K562 (cell line): Measurements from ENCODE around the gene CEMP1. TPM values are rescaled to one million over a fixed set of nuclear protein-coding genes. Genes with fewer than 3 reads are reported as not detected.

Experiments
- EP300 ChIP-seq: IDR thresholded peaks from 2 replicates; pipeline ENCODE4 v1.6.1; 2012; ENCODE audit warnings: low read length, improper control_type of control experiment
- KLF1 ChIP-seq: fragments of 450-650 bp; IDR thresholded peaks from 2 replicates; pipeline ENCODE4 v1.6.1; 2016; ENCODE audit warnings: missing genetic modification characterization, missing compliant biosample characterization
- MBD2 ChIP-seq: sonication (generic); IDR thresholded peaks from 2 replicates; pipeline ENCODE4 v1.6.1; 2016; ENCODE audit warnings: low read depth, borderline replicate concordance
- NFYB ChIP-seq: IDR thresholded peaks from 2 replicates; pipeline ENCODE4 v1.6.1; 2011; ENCODE audit warnings: mild to moderate bottlenecking, moderate library complexity; ENCODE audit not compliant: insufficient read length; ENCODE audit errors: extremely low read depth
- NONO ChIP-seq, 2 experiments: fragments of 200-400 bp in 1 of 2; fragments of 450-650 bp in 1 of 2; formaldehyde crosslinking in 1 of 2; IDR thresholded peaks; 2 replicates each; pipeline ENCODE4 v1.6.1; 2017; ENCODE audit warnings: low read depth in 2 of 2, mild to moderate bottlenecking in 2 of 2, moderate library complexity in 2 of 2, low read length in 1 of 2
- NR1H2 ChIP-seq: sonication (generic); formaldehyde crosslinking; IDR thresholded peaks from 2 replicates; pipeline ENCODE4 v1.4.0; 2020; ENCODE audit warnings: mild to moderate bottlenecking, missing genetic modification reagents
- NUFIP1 ChIP-seq: fragments of 450-650 bp; IDR thresholded peaks from 2 replicates; pipeline ENCODE4 v1.6.1; 2018; ENCODE audit not compliant: partially characterized antibody
- POLR2A ChIP-seq: fragments of 450-650 bp; conservative IDR thresholded peaks from 2 replicates; pipeline ENCODE4 v1.6.1; 2016
- RAD51 ChIP-seq: fragments of 450-650 bp; IDR thresholded peaks from 2 replicates; pipeline ENCODE4 v1.7.1; 2016; ENCODE audit warnings: low read depth, mild to moderate bottlenecking, borderline replicate concordance
- SIN3A ChIP-seq, 2 experiments: fragments of 150-350 bp in 1 of 2; IDR thresholded peaks; 2 replicates each; pipeline ENCODE4 v1.6.1; 2011 to 2016; ENCODE audit warnings: borderline replicate concordance in 2 of 2, low read depth in 2 of 2, low read length in 2 of 2, mild to moderate bottlenecking in 2 of 2, moderate library complexity in 2 of 2; ENCODE audit not compliant: control insufficient read depth in 1 of 2
- SMARCA5 ChIP-seq: fragments of 450-650 bp; IDR thresholded peaks from 2 replicates; pipeline ENCODE4 v1.6.1; 2016
- SMARCB1 ChIP-seq: IDR thresholded peaks from 2 replicates; pipeline ENCODE4 v1.6.1; 2011; ENCODE audit warnings: improper control_type of control experiment, low read depth; ENCODE audit not compliant: insufficient read length
- SMC3 ChIP-seq: conservative IDR thresholded peaks from 2 replicates; pipeline ENCODE4 v1.6.1; 2011; ENCODE audit warnings: low read depth, low read length, improper control_type of control experiment; ENCODE audit not compliant: insufficient read depth
- TAF7 ChIP-seq: fragments of 450-650 bp; IDR thresholded peaks from 2 replicates; pipeline ENCODE4 v1.6.1; 2016; ENCODE audit warnings: missing genetic modification characterization, missing compliant biosample characterization
- TRIM24 ChIP-seq, 2 experiments: fragments of 450-650 bp; IDR thresholded peaks; 2 replicates each; pipeline ENCODE4 v1.6.1; 2016
- U2AF2 ChIP-seq: fragments of 200-400 bp; formaldehyde crosslinking; optimal IDR thresholded peaks from 2 replicates; pipeline ENCODE3; 2017; ENCODE audit warnings: low read depth, mild to moderate bottlenecking, low read length
- ZBTB7A ChIP-seq: IDR thresholded peaks from 2 replicates; pipeline ENCODE4 v1.6.1; 2011; ENCODE audit warnings: low read depth, mild to moderate bottlenecking, low read length, moderate library complexity, borderline replicate concordance; ENCODE audit not compliant: control insufficient read depth
- ZBTB8A ChIP-seq: fragments of 450-650 bp; IDR thresholded peaks from 2 replicates; pipeline ENCODE4 v1.6.1; 2018; ENCODE audit warnings: mild to moderate bottlenecking, moderate library complexity; ENCODE audit not compliant: partially characterized antibody
- polyA plus RNA-seq, 8 experiments: library from polyadenylated mRNA; depleted of rRNA in 4 of 8; stranded (reverse) in 5 of 8; unstranded in 3 of 8; fragments of >200 nt; fragmentation: Nextera tagmentation in 2 of 8; fragmentation: Illumina TruSeq in 1 of 8; extraction: Ambion mirVana in 2 of 8; extraction: Trizol in 1 of 8; gene quantifications; 2 replicates each; pipeline versions ENCODE4 v1.2.1 to v1.2.3, GENCODE V29; 2011 to 2014; ENCODE audit warnings: inconsistent platforms in 1 of 8, missing spikeins in 1 of 8
- total RNA-seq, 7 experiments: library from RNA; depleted of rRNA in 6 of 7; stranded (reverse); fragments of >200 nt in 6 of 7; fragmentation: Illumina TruSeq in 2 of 7; extraction: Trizol in 2 of 7; gene quantifications; 2 replicates each; pipeline versions ENCODE4 v1.2.1 to v1.2.3, GENCODE V29; 2011 to 2021; ENCODE audit warnings: low replicate concordance in 1 of 7
- TF ChIP-seq, protein P1 (sequence below): sonication (generic); formaldehyde crosslinking; IDR thresholded peaks from 2 replicates; pipeline ENCODE4 v1.8.0; 2023; ENCODE audit warnings: mild to moderate bottlenecking, missing genetic modification reagents
- TF ChIP-seq, protein P2 (sequence below): fragments of 250-450 bp; sonication (Bioruptor Pico); IDR thresholded peaks from 2 replicates; pipeline ENCODE4 v1.9.0; 2021; ENCODE audit warnings: mild to moderate bottlenecking, inconsistent platforms
- TF ChIP-seq, protein P3 (sequence below): fragments of 250-450 bp; sonication (Bioruptor Pico); IDR thresholded peaks from 2 replicates; pipeline ENCODE4 v1.4.0; 2020; ENCODE audit warnings: borderline replicate concordance
- TF ChIP-seq, protein P4 (sequence below): fragments of 450-650 bp; formaldehyde crosslinking; IDR thresholded peaks from 2 replicates; pipeline ENCODE4 v1.4.0; 2020; ENCODE audit warnings: mild to moderate bottlenecking, moderate library complexity

Gene CEMP1
- total and polyA plus RNA-seq, 9 of the 15 experiments (the other 6 are each of a cell fraction or from before 2014, with no cell fraction given): 0.05 to 0.45 TPM; not detected in 7

DNA sequence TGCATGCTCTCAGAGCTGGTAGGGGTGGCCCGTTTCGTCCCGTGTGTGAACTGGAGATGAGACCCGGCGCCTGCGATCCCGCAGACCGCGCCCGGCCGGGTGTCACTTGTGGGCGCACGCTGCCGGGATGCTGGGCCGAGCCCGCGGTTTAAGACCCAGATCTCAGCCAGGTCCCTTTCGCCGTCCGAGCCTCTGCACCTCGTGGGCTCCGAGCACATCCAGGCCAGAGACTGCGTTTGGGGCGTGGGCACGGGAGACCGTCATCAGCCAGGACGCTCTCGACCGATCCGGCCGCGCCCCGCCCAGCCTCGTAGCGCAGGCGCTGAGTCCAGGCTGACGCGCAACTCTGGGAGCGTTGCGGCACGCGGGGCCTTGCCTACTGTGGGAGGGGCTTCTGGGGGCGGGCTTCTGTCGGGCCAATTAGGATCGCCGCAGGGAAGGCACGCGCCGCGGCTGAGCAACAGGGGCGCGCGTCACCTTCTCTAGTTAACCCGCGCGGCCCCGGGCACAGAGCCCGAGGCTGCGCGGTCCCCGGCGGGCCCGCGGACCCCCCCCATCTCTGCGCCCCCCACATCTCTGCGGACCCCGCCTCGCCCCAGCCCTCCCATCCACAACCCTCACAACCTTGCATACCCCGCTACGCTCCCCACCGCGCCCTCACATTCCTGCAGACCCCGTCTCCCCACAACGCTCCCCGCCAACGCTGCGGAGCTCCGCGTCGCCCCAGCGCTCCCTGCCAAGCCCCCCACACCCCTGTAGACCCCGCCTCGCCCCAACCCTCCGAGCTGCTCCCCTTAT lies 687 bp upstream of the CEMP1 start (continued):
- TF ChIP-seq, protein P1, sequence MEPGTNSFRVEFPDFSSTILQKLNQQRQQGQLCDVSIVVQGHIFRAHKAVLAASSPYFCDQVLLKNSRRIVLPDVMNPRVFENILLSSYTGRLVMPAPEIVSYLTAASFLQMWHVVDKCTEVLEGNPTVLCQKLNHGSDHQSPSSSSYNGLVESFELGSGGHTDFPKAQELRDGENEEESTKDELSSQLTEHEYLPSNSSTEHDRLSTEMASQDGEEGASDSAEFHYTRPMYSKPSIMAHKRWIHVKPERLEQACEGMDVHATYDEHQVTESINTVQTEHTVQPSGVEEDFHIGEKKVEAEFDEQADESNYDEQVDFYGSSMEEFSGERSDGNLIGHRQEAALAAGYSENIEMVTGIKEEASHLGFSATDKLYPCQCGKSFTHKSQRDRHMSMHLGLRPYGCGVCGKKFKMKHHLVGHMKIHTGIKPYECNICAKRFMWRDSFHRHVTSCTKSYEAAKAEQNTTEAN: no peak; the same call in 1 of the 2 replicates
- TF ChIP-seq, protein P2, sequence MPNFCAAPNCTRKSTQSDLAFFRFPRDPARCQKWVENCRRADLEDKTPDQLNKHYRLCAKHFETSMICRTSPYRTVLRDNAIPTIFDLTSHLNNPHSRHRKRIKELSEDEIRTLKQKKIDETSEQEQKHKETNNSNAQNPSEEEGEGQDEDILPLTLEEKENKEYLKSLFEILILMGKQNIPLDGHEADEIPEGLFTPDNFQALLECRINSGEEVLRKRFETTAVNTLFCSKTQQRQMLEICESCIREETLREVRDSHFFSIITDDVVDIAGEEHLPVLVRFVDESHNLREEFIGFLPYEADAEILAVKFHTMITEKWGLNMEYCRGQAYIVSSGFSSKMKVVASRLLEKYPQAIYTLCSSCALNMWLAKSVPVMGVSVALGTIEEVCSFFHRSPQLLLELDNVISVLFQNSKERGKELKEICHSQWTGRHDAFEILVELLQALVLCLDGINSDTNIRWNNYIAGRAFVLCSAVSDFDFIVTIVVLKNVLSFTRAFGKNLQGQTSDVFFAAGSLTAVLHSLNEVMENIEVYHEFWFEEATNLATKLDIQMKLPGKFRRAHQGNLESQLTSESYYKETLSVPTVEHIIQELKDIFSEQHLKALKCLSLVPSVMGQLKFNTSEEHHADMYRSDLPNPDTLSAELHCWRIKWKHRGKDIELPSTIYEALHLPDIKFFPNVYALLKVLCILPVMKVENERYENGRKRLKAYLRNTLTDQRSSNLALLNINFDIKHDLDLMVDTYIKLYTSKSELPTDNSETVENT (CRISPR knock-in tag): peak; percentile 22; the same call in 1 of the 2 replicates
- TF ChIP-seq SMC3: no peak
- no peak for TF ChIP-seq NUFIP1
- TF ChIP-seq EP300: no peak
- TF ChIP-seq TRIM24 (IDR thresholded peaks at IDR 0.05): no peak
- no peak for TF ChIP-seq U2AF2
- TF ChIP-seq, protein P3, sequence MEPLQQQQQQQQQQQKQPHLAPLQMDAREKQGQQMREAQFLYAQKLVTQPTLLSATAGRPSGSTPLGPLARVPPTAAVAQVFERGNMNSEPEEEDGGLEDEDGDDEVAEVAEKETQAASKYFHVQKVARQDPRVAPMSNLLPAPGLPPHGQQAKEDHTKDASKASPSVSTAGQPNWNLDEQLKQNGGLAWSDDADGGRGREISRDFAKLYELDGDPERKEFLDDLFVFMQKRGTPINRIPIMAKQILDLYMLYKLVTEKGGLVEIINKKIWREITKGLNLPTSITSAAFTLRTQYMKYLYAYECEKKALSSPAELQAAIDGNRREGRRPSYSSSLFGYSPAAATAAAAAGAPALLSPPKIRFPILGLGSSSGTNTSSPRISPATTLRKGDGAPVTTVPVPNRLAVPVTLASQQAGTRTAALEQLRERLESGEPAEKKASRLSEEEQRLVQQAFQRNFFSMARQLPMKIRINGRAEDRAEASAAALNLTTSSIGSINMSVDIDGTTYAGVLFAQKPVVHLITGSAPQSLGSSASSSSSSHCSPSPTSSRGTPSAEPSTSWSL (CRISPR knock-in tag): no peak
- TF ChIP-seq MBD2: peak; percentile 61; the same call in 1 of the 2 replicates
- TF ChIP-seq SIN3A (IDR thresholded peaks at IDR 0.05; ENCODE audit: borderline replicate concordance in 2 of 2, control insufficient read depth in 1 of 2, low read depth in 2 of 2, low read length in 2 of 2): peak in 1 of 2 experiments; percentile 69; a peak in 1 of 4 replicates
- no peak for TF ChIP-seq ZBTB8A
- TF ChIP-seq NFYB: no peak
- no peak for TF ChIP-seq TAF7
- peak; percentile 70 for TF ChIP-seq POLR2A
- no peak for TF ChIP-seq SMARCA5
- TF ChIP-seq ZBTB7A: peak; percentile 71; the same call in 1 of the 2 replicates
- no peak; a peak in 1 of 4 replicates for TF ChIP-seq NONO (IDR thresholded peaks at IDR 0.05; ENCODE audit: low read depth in 2 of 2, low read length in 1 of 2)
- TF ChIP-seq, protein P4, sequence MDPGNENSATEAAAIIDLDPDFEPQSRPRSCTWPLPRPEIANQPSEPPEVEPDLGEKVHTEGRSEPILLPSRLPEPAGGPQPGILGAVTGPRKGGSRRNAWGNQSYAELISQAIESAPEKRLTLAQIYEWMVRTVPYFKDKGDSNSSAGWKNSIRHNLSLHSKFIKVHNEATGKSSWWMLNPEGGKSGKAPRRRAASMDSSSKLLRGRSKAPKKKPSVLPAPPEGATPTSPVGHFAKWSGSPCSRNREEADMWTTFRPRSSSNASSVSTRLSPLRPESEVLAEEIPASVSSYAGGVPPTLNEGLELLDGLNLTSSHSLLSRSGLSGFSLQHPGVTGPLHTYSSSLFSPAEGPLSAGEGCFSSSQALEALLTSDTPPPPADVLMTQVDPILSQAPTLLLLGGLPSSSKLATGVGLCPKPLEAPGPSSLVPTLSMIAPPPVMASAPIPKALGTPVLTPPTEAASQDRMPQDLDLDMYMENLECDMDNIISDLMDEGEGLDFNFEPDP (CRISPR knock-in tag): no peak
- no peak for TF ChIP-seq KLF1 (tag)
- peak; percentile 48; the same call in 1 of the 2 replicates for TF ChIP-seq RAD51
- TF ChIP-seq SMARCB1: no peak
- TF ChIP-seq NR1H2 (CRISPR knock-in tag): no peak
